HEK293T (cell line): Measurements from ENCODE around the gene SCYL2.
"Not testable (repeated sequence)": the region's sequence is repeated elsewhere in the genome, so short reads cannot be mapped to it uniquely, and the experiment has no call there.

Experiments
- CTCF ChIA-PET: fragments of 350-600 bp; formaldehyde crosslinking; extraction: SDS; loops from one replicate; lab custom pipeline; 2021; ENCODE audit warnings: antibody characterized with exemption, inconsistent platforms; lab: Yijun Ruan, JAX
- POLR2A ChIA-PET: fragments of 350-600 bp; formaldehyde crosslinking; extraction: SDS; loops from one replicate; lab custom pipeline; 2020; ENCODE audit warnings: antibody characterized with exemption, inconsistent platforms; lab: Yijun Ruan, JAX
- DNase-seq: peaks from one replicate; pipeline ENCODE4 v3.0.0; 2012; ENCODE audit warnings: mixed read lengths; ENCODE audit errors: extremely low spot score
- ARNT ChIP-seq: fragments of 450-650 bp; IDR thresholded peaks from 2 replicates; pipeline ENCODE4 v1.6.1; 2017; ENCODE audit warnings: mild to moderate bottlenecking
- BHLHE40 ChIP-seq: fragments of 450-650 bp; IDR thresholded peaks from 2 replicates; pipeline ENCODE4 v1.6.1; 2016; ENCODE audit warnings: mild to moderate bottlenecking, moderate library complexity, borderline replicate concordance
- CTBP1 ChIP-seq: fragments of 450-650 bp; IDR thresholded peaks from 2 replicates; pipeline ENCODE4 v1.6.1; 2016; ENCODE audit warnings: borderline replicate concordance
- ELF4 ChIP-seq: fragments of 450-650 bp; IDR thresholded peaks from 2 replicates; pipeline ENCODE4 v1.6.1; 2017; ENCODE audit warnings: antibody characterized with exemption
- FOXK2 ChIP-seq: fragments of 450-650 bp; IDR thresholded peaks from 2 replicates; pipeline ENCODE4 v1.6.1; 2016; ENCODE audit warnings: mild to moderate bottlenecking
- FOXM1 ChIP-seq: fragments of 450-650 bp; IDR thresholded peaks from 2 replicates; pipeline ENCODE4 v1.6.1; 2017; ENCODE audit warnings: mild to moderate bottlenecking, borderline replicate concordance
- HDGF ChIP-seq: fragments of 450-650 bp; IDR thresholded peaks from 2 replicates; pipeline ENCODE4 v1.6.1; 2017; ENCODE audit warnings: antibody characterized with exemption, borderline replicate concordance
- L3MBTL2 ChIP-seq: fragments of 450-650 bp; conservative IDR thresholded peaks from 2 replicates; pipeline ENCODE4 v1.6.1; 2016; ENCODE audit warnings: mild to moderate bottlenecking
- LEF1 ChIP-seq: fragments of 450-650 bp; IDR thresholded peaks from 2 replicates; pipeline ENCODE4 v1.6.1; 2017; ENCODE audit warnings: mild to moderate bottlenecking, borderline replicate concordance
- NFRKB ChIP-seq: fragments of 450-650 bp; IDR thresholded peaks from 2 replicates; pipeline ENCODE4 v1.6.1; 2016; ENCODE audit warnings: mild to moderate bottlenecking, moderate library complexity
- SP1 ChIP-seq: fragments of 450-650 bp; IDR thresholded peaks from 2 replicates; pipeline ENCODE4 v1.6.1; 2017
- SUZ12 ChIP-seq: fragments of 450-650 bp; IDR thresholded peaks from 2 replicates; pipeline ENCODE4 v1.6.1; 2016; ENCODE audit warnings: mild to moderate bottlenecking
- TARDBP ChIP-seq: fragments of 450-650 bp; IDR thresholded peaks from 2 replicates; pipeline ENCODE4 v1.6.1; 2016
- ZNF384 ChIP-seq: fragments of 450-650 bp; IDR thresholded peaks from 2 replicates; pipeline ENCODE4 v1.6.1; 2016
- TF ChIP-seq, protein P1 (sequence below): fragments of 450-650 bp; IDR thresholded peaks from 2 replicates; pipeline ENCODE4 v1.6.1; 2016

SCYL2 gene

DNA sequence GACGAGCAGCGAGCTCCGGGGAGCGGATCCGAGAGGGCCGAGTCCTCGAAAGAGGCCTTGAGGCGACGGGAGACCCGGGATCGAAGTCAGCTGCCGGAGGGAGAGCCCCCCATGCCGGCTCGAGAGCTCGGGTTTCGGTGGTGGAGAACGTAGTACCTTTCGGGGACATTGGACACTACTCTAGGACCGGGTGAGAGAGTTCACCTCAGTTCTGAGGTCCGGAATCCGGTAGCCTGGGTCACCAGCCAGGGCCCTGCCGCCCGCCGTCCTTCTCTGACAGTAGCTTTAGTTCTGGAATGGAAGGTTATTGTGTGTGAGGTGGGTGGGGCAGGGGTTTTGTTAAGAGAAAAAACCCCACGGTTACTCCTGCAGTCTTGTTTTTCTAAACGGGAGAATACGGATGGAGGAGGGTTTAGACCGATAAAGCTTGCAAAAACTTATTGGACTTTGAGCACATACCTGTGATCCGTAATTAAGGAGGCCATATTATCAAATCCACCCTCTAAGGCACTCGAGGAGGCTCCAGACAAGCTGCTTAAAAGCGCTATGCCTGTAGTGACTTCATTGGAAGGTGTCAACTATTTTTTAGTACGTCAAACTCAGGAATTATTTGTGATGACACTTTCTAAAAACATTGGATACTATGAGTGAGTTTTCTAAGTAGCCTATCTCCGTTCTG lies 765 bp downstream of the SCYL2 start:
- no peak for DNase-seq
- CTCF ChIA-PET: interaction anchor here (0.8 kb wide), 1 partner anchor 137 kb away, joined by 3 read pairs; no protein-coding TSS in a partner anchor
- POLR2A ChIA-PET: interaction anchor here (1.1 to 1.6 kb wide), 2 partner anchors 12 kb away, joined by 3 to 8 read pairs; no protein-coding TSS in a partner anchor

DNA sequence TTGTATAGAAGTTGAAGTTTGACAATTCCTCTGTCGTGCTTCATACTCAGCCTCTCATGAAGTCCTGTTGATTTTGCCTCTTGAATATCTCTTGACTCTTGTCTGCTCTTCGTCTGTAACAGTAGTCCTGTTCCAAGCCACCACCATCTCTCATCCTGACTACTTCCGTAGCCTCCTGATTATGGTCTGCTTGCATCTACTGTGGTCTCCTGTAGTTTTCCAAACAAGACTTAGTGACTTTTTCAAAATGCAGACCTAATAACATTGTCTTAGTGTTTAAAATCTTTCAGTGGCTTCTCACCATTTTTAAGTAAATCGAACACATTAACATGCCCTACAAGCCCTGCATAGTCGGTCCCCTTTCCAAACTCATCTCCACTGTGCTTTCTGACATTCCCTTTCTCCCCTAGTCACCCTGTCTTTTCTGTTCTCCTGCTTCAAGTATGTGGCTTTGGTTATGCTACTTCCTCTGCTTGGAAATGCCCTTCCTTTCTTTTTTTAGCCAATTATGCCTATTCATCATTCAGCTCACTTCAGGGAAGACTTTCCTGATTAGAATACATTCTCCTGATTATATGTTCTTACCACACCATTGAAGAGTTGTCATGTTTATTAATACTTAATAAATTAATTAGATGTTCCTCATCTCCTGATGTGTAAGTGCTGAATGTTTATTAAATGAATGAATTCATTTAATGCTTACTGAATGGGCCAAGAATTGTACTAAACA lies 2.0 kb downstream of the SCYL2 start:
- TF ChIP-seq TARDBP (no peak), FOXK2 (no peak), FOXM1 (no peak), ZNF384 (no peak), NFRKB (no peak), LEF1 (no peak), HDGF (no peak), SP1 (no peak), ELF4 (no peak), BHLHE40 (no peak), SUZ12 (no peak), ARNT (no peak), L3MBTL2 (no peak)
- TF ChIP-seq, protein P1, sequence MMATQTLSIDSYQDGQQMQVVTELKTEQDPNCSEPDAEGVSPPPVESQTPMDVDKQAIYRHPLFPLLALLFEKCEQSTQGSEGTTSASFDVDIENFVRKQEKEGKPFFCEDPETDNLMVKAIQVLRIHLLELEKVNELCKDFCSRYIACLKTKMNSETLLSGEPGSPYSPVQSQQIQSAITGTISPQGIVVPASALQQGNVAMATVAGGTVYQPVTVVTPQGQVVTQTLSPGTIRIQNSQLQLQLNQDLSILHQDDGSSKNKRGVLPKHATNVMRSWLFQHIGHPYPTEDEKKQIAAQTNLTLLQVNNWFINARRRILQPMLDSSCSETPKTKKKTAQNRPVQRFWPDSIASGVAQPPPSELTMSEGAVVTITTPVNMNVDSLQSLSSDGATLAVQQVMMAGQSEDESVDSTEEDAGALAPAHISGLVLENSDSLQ: no peak
- ChIA-PET CTCF (interaction anchor here (0.7 to 0.8 kb wide), 2 partner anchors 8 to 136 kb away, joined by 3 read pairs; no protein-coding TSS in a partner anchor), POLR2A (no interaction called here)
- DNase-seq: no peak

More for the DNA sequence above, 765 bp downstream of the SCYL2 start:
- TF ChIP-seq HDGF (no peak), FOXK2 (no peak), L3MBTL2 (no peak), NFRKB (no peak), FOXM1 (no peak), ZNF384 (no peak), ELF4 (no peak), CTBP1 (no peak), TARDBP (no peak)
- TF ChIP-seq, protein P1: no peak

DNA sequence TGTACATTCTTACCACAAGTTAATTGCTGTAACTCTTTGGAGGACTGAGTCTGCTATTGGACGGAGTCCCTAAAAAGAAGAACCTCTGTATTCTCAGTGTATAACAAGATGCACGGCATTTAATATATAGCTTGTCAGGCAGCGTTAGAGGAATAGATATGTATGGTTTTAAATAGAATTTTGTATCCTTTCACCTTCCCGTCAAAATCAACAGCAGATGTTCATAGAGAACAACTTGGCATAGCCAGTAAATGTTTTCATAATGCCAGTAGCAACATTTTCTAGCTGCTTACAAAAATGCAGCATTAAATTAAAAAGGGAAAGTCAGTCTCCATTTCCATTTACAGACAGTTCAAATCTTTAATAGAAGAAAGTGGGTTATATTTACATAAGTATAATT lies 6.8 kb downstream of the SCYL2 start:
- POLR2A ChIA-PET: no interaction called here
- CTCF ChIA-PET: no interaction called here
- TF ChIP-seq FOXM1 (no peak), SUZ12 (no peak)
- TF ChIP-seq, protein P1: no peak
- DNase-seq: no peak

DNA sequence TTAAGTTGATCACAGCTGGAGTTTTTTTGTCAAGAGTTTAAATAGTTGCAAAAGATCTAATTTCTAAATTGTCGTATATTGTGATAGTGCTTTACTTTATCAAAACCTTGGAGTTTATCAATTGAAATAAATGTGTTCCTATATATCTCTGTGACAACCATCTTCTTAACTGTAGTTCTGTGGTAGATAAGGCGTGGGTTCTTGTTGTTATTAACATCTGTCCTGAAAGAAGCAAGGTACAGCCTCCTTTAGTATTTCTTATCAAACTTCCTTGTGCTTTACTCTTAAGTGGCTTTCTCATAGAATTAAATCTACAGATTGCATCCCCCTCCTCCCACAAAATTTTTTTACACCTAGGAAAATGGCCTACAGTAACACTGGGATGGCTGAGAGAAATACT lies 7.3 kb downstream of the SCYL2 start:
- ChIA-PET POLR2A (no interaction called here), CTCF (no interaction called here)
- no peak for DNase-seq
- TF ChIP-seq FOXK2 (no peak), L3MBTL2 (no peak), LEF1 (no peak), SUZ12 (no peak), BHLHE40 (no peak)

DNA sequence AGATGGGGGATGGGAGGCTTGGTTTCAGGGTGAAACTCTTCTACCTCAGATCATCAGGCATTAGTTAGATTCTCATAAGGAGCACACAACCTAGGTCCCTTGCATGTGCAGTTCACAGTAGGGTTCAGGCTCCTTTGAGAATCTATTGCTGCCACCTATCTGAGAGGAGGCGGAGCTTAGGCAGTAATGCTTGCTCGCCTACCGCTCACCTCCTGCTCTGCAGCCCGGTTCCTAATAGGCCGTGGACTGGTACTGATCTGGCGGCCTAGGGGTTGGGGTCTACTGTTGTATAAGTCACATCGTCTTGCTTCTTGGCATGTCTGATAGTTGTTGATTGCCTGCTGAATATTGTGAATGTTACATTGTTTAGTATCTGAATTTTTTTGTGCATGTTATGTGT lies 12.2 kb downstream of the SCYL2 start:
- ChIA-PET POLR2A (interaction anchor here (1.5 kb wide), 1 partner anchor 11 kb away, joined by 3 read pairs; no protein-coding TSS in a partner anchor), CTCF (no interaction called here)
- DNase-seq: no peak
- TF ChIP-seq BHLHE40: no peak
- TF ChIP-seq FOXK2: no peak
- no peak for TF ChIP-seq TARDBP

DNA sequence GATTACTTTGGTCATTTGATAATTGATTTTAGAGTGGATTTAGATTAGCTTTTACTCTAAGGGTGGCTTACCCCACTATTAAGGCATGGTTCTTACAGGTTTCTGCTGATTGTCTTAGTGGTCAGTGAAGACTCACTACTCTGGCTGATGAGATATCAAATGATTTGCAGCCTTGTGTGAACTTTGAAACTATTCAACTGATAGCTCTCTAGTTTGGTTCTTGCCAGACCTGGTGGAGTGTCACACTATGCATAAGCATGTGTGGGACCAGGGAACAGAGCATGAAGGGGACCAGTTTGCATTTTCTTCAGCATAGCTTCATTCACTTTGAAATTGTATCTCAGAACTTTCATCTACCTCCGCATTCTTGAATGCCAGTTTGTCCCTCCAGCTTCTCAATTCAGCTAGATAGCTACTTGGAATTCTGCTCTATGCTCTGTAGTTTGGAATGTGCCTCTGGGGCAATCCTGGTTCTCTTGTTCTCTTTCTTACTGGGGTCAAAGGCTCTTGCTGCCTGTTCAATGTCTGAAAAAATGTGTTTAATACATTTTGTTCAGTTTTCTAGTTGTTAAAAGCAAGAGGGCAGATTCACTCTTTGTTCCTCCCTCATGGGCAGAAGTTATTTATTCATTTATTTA lies 12.7 kb downstream of the SCYL2 start:
- CTCF ChIA-PET: no interaction called here
- DNase-seq: no peak
- POLR2A ChIA-PET: interaction anchor here (1.5 kb wide), 1 partner anchor 12 kb away, joined by 3 read pairs; no protein-coding TSS in a partner anchor
- TF ChIP-seq ZNF384: no peak
- no peak for TF ChIP-seq ELF4

DNA sequence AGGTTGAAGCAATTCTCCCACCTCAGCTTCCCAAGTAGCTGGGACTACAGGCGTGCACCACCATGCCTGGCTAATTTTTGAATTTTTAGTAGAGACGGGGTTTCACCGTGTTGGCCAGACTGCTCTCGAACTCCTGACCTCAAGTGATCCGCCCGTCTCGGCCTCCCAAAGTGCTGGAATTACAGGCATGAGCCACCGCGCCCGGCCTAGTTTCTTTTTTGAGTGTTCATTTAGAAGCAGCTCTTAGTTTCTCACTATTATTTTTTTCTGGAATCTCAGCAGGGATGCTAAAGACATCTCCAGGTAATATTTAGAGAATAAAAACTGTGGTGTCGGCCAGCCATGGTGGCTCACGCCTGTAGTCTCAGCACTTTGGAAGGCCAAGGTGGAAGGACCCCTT lies 17.6 kb downstream of the SCYL2 start:
- CTCF ChIA-PET: interaction anchor here (0.7 kb wide), 1 partner anchor 371 kb away, joined by 4 read pairs; no protein-coding TSS in a partner anchor
- POLR2A ChIA-PET, DNase-seq: not testable (repeated sequence)
